NT2/D1 (cell line): ENCODE data around the gene NTM.

Experiments used
- YY1 ChIP-seq: IDR thresholded peaks from 2 replicates; pipeline ENCODE4 v1.6.1; 2011; ENCODE audit not compliant: insufficient read length, insufficient read depth
- ZNF274 ChIP-seq: IDR thresholded peaks from 2 replicates; pipeline ENCODE4 v1.6.1; 2011; ENCODE audit warnings: mild to moderate bottlenecking, low read depth, low read length

GRCh38 chr11:132142121-132142520, 771.7 kb downstream of the NTM start:
- no peak for TF ChIP-seq YY1
- no peak for TF ChIP-seq ZNF274
